A673 (cell line): Measurements from ENCODE around the gene MIPOL1.

Experiments
- EZH2 ChIP-seq: fragments of 200-600 bp; sonication (generic); IDR thresholded peaks from 2 replicates; pipeline ENCODE4 v1.6.1; 2017; ENCODE audit warnings: borderline replicate concordance, low read depth, mild to moderate bottlenecking, mixed read lengths, antibody characterized with exemption, low read length; ENCODE audit not compliant: poor library complexity, severe bottlenecking
- TF ChIP-seq, protein P1 (sequence below): fragments of 300-800, 200-600 bp; sonication (generic); conservative IDR thresholded peaks from 2 replicates; pipeline ENCODE4 v1.5.1; 2017; ENCODE audit warnings: low read depth, mild to moderate bottlenecking, antibody characterized with exemption, low read length, moderate library complexity, mixed read lengths

GRCh38 chr14:37167151-37168047 is 30.3 kb upstream of the MIPOL1 start:
- TF ChIP-seq, protein P1, sequence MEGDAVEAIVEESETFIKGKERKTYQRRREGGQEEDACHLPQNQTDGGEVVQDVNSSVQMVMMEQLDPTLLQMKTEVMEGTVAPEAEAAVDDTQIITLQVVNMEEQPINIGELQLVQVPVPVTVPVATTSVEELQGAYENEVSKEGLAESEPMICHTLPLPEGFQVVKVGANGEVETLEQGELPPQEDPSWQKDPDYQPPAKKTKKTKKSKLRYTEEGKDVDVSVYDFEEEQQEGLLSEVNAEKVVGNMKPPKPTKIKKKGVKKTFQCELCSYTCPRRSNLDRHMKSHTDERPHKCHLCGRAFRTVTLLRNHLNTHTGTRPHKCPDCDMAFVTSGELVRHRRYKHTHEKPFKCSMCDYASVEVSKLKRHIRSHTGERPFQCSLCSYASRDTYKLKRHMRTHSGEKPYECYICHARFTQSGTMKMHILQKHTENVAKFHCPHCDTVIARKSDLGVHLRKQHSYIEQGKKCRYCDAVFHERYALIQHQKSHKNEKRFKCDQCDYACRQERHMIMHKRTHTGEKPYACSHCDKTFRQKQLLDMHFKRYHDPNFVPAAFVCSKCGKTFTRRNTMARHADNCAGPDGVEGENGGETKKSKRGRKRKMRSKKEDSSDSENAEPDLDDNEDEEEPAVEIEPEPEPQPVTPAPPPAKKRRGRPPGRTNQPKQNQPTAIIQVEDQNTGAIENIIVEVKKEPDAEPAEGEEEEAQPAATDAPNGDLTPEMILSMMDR, result no peak
- TF ChIP-seq EZH2, result no peak
